ENCODE results near the gene VKORC1. TPM values are rescaled to one million over a fixed set of nuclear protein-coding genes. Genes with fewer than 3 reads are reported as not detected.

VKORC1 gene
- total and polyA plus RNA-seq, 2 experiments from 2014 or later, result 89.6 to 100 TPM

GRCh38 chr16:31141489-31142108 is 47.0 kb upstream of the VKORC1 start:
- H2AFZ ChIP-seq, result no peak overlapping the region
- peak overlapping the region; percentile 80 for H3K27ac ChIP-seq (ENCODE audit: low read depth)
- H3K27me3 Mint-ChIP-seq (ENCODE audit: insufficient read depth, low read depth, poor library complexity), result peaks cover 38% of the 10 kb centered on the region

More at GRCh38 chr16:31141489-31142108, 47.0 kb upstream of the VKORC1 start:
- Histone ChIP-seq H3K4me3 (peak overlapping the region; percentile 42), H3K9me2 (ENCODE audit: insufficient read depth) (no peaks in the 10 kb centered on the region), H3F3A (replicated peaks; ENCODE audit: low read depth) (0 out of 2 replicates have a peak, but pooled peaks cover 13% of the 10 kb centered on the region), H4K20me1 (replicated peaks; ENCODE audit: insufficient read depth) (no peaks in the 10 kb centered on the region), H3K27me3 (ENCODE audit: insufficient read depth) (peaks cover 26% of the 10 kb centered on the region), H3K36me3 (ENCODE audit: insufficient read depth) (no peaks in the 10 kb centered on the region), H3K4me2 (peak overlapping the region; percentile 74), H3K4me1 (ENCODE audit: insufficient read depth) (peaks cover 20% of the 10 kb centered on the region), H3K79me2 (replicated peaks; ENCODE audit: insufficient read depth) (no peaks in the 10 kb centered on the region)
- ATAC-seq (no peak), DNase-seq (ENCODE audit: low spot score) (no peak)
- peak overlapping the region; percentile 95 for H3K27ac Mint-ChIP-seq
- TF ChIP-seq ZNF331 (CRISPR knock-in tag; IDR thresholded peaks at IDR 0.05; ENCODE audit: low read depth) (no peak), CTCF (conservative IDR thresholded peaks at IDR 0.05; ENCODE audit: low read depth in 2 of 2) (no peak), EZH2phosphoT487 (IDR thresholded peaks at IDR 0.05; ENCODE audit: unreplicated experiment) (no peak), REST (IDR thresholded peaks at IDR 0.05; ENCODE audit: unreplicated experiment) (no peak), NANOG (IDR thresholded peaks at IDR 0.05; ENCODE audit: borderline replicate concordance) (no peak), POLR2AphosphoS5 (IDR thresholded peaks at IDR 0.05; ENCODE audit: low read depth) (no peak), EZH2 (IDR thresholded peaks at IDR 0.05; ENCODE audit: low read depth, unreplicated experiment) (no peak), ZNF114 (CRISPR knock-in tag; IDR thresholded peaks at IDR 0.05) (no peak), ETS1 (IDR thresholded peaks at IDR 0.05) (no peak), ZNF462 (CRISPR knock-in tag; IDR thresholded peaks at IDR 0.05) (no peak), JUNB (IDR thresholded peaks at IDR 0.05; ENCODE audit: unreplicated experiment) (no peak), CREB1 (CRISPR knock-in tag; IDR thresholded peaks at IDR 0.05; ENCODE audit: low read depth) (no peak), STAT1 (IDR thresholded peaks at IDR 0.05; ENCODE audit: unreplicated experiment) (no peak)
- H3K4me3 Mint-ChIP-seq, result peak overlapping the region; percentile 70
- no peaks in the 10 kb centered on the region; the same call in 2 of the 3 replicates for H3K36me3 Mint-ChIP-seq (ENCODE audit: low read depth)
- peaks cover 34% of the 10 kb centered on the region for H3K4me1 Mint-ChIP-seq
- no peaks in the 10 kb centered on the region; the same call in 2 of the 3 replicates for H3K9me3 Mint-ChIP-seq

Data from GM23338 (cell line).